Neural progenitor cell (in vitro differentiated cells): Measurements from ENCODE around the gene IGSF3. TPM values are rescaled to one million over a fixed set of nuclear protein-coding genes. Genes with fewer than 3 reads are reported as not detected.
"Not testable (repeated sequence)": the region's sequence is repeated elsewhere in the genome, so short reads cannot be mapped to it uniquely, and the experiment has no call there.

ENCODE experiments used
- DNase-seq: peaks from one replicate; pipeline ENCODE4 v3.0.0-alpha.2; 2016; ENCODE audit warnings: low spot score
- H2AFZ ChIP-seq: fragments of 200-600 bp; sonication (generic); replicated peaks from 2 replicates; pipeline ENCODE4 v1.6.1; 2016; ENCODE audit warnings: antibody characterized with exemption
- H3F3A ChIP-seq: fragments of 200-600 bp; sonication (generic); 2 replicates; pipeline ENCODE4 v1.6.1; 2016; ENCODE audit warnings: antibody characterized with exemption, low read depth
- H3K27ac ChIP-seq: fragments of 200-600 bp; sonication (generic); 2 replicates; pipeline ENCODE4 v1.5.1; 2016; ENCODE audit warnings: mild to moderate bottlenecking
- H3K27me3 ChIP-seq: fragments of 200-600 bp; sonication (generic); 2 replicates; pipeline ENCODE4 v1.6.1; 2016; ENCODE audit warnings: mild to moderate bottlenecking, moderate library complexity
- H3K36me3 ChIP-seq: fragments of 200-600 bp; sonication (generic); 2 replicates; pipeline ENCODE4 v1.5.1; 2016
- H3K4me1 ChIP-seq: fragments of 200-600 bp; sonication (generic); 2 replicates; pipeline ENCODE4 v1.6.1; 2016; ENCODE audit warnings: mixed run types
- H3K4me2 ChIP-seq: fragments of 200-600 bp; sonication (generic); 2 replicates; pipeline ENCODE4 v1.6.1; 2016
- H3K4me3 ChIP-seq: fragments of 200-600 bp; sonication (generic); 2 replicates; pipeline ENCODE4 v1.5.1; 2016
- H3K79me2 ChIP-seq: fragments of 200-600 bp; sonication (generic); 2 replicates; pipeline ENCODE4 v1.6.1; 2016; ENCODE audit warnings: low read depth
- H3K9ac ChIP-seq: fragments of 200-600 bp; sonication (generic); 2 replicates; pipeline ENCODE4 v1.6.1; 2016
- H3K9me3 ChIP-seq: fragments of 200-600 bp; sonication (generic); 2 replicates; pipeline ENCODE4 v1.5.1; 2016; ENCODE audit warnings: low read depth
- H4K20me1 ChIP-seq: fragments of 200-600 bp; sonication (generic); 2 replicates; pipeline ENCODE4 v1.6.1; 2016; ENCODE audit warnings: low read depth
- H3K27ac Mint-ChIP-seq: 3 replicates; pipeline ENCODE4 v1.8.0; 2021; ENCODE audit warnings: mixed read lengths
- H3K27me3 Mint-ChIP-seq: 2 replicates; pipeline ENCODE4 v1.8.0; 2022; ENCODE audit warnings: low read depth, mild to moderate bottlenecking, inconsistent platforms, moderate library complexity, mixed read lengths; ENCODE audit not compliant: insufficient read depth
- H3K36me3 Mint-ChIP-seq: 3 replicates; pipeline ENCODE4 v1.8.0; 2021; ENCODE audit warnings: mixed read lengths
- H3K4me1 Mint-ChIP-seq: 3 replicates; pipeline ENCODE4 v1.8.0; 2021; ENCODE audit warnings: mixed read lengths
- H3K4me3 Mint-ChIP-seq: 3 replicates; pipeline ENCODE4 v1.8.0; 2021; ENCODE audit warnings: mild to moderate bottlenecking, moderate library complexity, mixed read lengths
- H3K9me3 Mint-ChIP-seq: 3 replicates; pipeline ENCODE4 v1.8.0; 2020; ENCODE audit warnings: mixed read lengths
- EZH2 ChIP-seq: fragments of 200-600 bp; sonication (generic); IDR thresholded peaks from 2 replicates; pipeline ENCODE4 v1.6.1; 2017; ENCODE audit warnings: antibody characterized with exemption, mild to moderate bottlenecking, moderate library complexity
- EZH2phosphoT487 ChIP-seq: fragments of 200-600 bp; sonication (generic); IDR thresholded peaks from 2 replicates; pipeline ENCODE4 v1.6.1; 2017; ENCODE audit warnings: antibody characterized with exemption
- total RNA-seq: library from RNA; depleted of rRNA; stranded (reverse); fragments of >200 nt; gene quantifications from 2 replicates; pipeline ENCODE4 v1.2.3, GENCODE V29; 2015; ENCODE audit warnings: low replicate concordance
- TF ChIP-seq, protein P1 (sequence below): fragments of 200-600 bp; sonication (generic); IDR thresholded peaks from 2 replicates; pipeline ENCODE4 v1.5.1; 2017; ENCODE audit warnings: antibody characterized with exemption, mild to moderate bottlenecking

Gene IGSF3
- total RNA-seq, 1 donor from 2014 or later = 24.0 TPM

DNA sequence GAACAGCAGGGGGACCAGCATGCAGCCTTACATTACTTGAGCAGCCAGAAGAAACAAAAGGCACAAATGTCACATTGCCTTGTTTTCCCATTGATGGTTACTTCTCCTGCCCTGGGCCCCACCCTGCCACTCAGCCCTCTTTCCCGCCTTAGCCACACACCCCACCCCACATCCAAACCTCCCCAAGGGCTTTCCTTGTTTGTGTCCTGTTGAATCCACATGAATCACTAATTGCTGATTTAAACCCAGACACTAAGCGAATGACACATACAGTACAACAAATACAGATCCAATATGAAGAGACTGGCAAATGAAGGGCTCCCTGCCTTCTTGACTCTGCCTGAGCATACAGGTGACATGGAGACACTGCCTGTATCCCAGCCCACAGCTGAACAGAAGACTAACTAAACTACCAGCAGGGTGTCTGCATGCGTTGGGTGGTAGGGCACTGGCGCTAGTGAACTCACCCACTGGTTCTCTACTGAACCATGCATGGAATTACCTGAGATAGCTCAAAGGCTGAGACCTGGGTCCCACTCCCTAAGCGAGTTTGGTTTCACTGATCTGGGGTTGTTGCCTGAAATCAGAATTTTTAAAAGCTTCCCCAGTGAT, 3.1 kb downstream of the IGSF3 start:
- no peak overlapping the region for H3K4me3 Mint-ChIP-seq
- H3K9me3 Mint-ChIP-seq = no peaks in the 10 kb centered on the region
- H3K4me2 ChIP-seq = no peak overlapping the region
- TF ChIP-seq EZH2phosphoT487 = no peak
- TF ChIP-seq EZH2 = no peak
- TF ChIP-seq, protein P1, sequence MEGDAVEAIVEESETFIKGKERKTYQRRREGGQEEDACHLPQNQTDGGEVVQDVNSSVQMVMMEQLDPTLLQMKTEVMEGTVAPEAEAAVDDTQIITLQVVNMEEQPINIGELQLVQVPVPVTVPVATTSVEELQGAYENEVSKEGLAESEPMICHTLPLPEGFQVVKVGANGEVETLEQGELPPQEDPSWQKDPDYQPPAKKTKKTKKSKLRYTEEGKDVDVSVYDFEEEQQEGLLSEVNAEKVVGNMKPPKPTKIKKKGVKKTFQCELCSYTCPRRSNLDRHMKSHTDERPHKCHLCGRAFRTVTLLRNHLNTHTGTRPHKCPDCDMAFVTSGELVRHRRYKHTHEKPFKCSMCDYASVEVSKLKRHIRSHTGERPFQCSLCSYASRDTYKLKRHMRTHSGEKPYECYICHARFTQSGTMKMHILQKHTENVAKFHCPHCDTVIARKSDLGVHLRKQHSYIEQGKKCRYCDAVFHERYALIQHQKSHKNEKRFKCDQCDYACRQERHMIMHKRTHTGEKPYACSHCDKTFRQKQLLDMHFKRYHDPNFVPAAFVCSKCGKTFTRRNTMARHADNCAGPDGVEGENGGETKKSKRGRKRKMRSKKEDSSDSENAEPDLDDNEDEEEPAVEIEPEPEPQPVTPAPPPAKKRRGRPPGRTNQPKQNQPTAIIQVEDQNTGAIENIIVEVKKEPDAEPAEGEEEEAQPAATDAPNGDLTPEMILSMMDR = no peak
- H3K9me3 ChIP-seq = no peaks in the 10 kb centered on the region
- H3K36me3 ChIP-seq = no peaks in the 10 kb centered on the region
- peaks cover 14% of the 10 kb centered on the region for H3K27me3 Mint-ChIP-seq
- H3K27ac Mint-ChIP-seq = no peak overlapping the region
- peaks cover 13% of the 10 kb centered on the region for H3K27me3 ChIP-seq
- H3K4me1 ChIP-seq = peaks cover 37% of the 10 kb centered on the region
- H3K27ac ChIP-seq = no peak overlapping the region
- peaks cover 38% of the 10 kb centered on the region for H3K79me2 ChIP-seq
- H3K9ac ChIP-seq = no peak overlapping the region
- H2AFZ ChIP-seq = no peak overlapping the region
- H3K4me1 Mint-ChIP-seq = peaks cover 17% of the 10 kb centered on the region
- no peak overlapping the region for H3K4me3 ChIP-seq
- H3K36me3 Mint-ChIP-seq = peaks cover 9% of the 10 kb centered on the region
- peaks cover 19% of the 10 kb centered on the region for H4K20me1 ChIP-seq
- H3F3A ChIP-seq = peaks cover 10% of the 10 kb centered on the region
- DNase-seq = no peak

DNA sequence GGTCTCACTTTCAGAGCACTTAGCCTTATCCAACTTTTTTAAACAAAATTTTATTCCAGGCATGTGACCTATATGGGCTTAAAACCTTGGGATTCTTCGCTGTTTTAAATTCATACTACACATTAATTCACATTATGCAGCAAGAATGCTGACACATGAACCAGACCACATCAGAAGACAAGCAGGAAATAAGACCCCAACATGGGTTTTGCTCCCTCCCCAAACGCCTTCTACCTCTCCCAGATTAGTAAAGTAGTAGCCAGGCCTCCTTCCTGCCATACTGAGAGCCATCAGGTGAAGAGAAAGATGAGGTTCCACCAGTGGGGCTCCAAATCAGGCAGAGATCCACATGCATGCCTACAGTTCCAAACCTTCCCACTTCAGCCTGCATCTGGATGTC, 3.7 kb downstream of the IGSF3 start:
- Mint-ChIP-seq H3K4me1 (peaks cover 17% of the 10 kb centered on the region), H3K9me3 (no peaks in the 10 kb centered on the region), H3K36me3 (peaks cover 9% of the 10 kb centered on the region), H3K27ac (no peak overlapping the region), H3K27me3 (peaks cover 12% of the 10 kb centered on the region), H3K4me3 (no peak overlapping the region)
- Histone ChIP-seq H3K9ac (no peak overlapping the region), H3K4me2 (no peak overlapping the region), H4K20me1 (peaks cover 19% of the 10 kb centered on the region), H2AFZ (no peak overlapping the region), H3K4me1 (peaks cover 37% of the 10 kb centered on the region), H3K9me3 (no peaks in the 10 kb centered on the region), H3K27me3 (peaks cover 13% of the 10 kb centered on the region), H3K27ac (no peak overlapping the region), H3F3A (peaks cover 10% of the 10 kb centered on the region), H3K36me3 (no peaks in the 10 kb centered on the region), H3K4me3 (no peak overlapping the region), H3K79me2 (peaks cover 38% of the 10 kb centered on the region)
- TF ChIP-seq EZH2 (no peak), EZH2phosphoT487 (no peak)
- TF ChIP-seq, protein P1 = no peak
- no peak for DNase-seq

DNA sequence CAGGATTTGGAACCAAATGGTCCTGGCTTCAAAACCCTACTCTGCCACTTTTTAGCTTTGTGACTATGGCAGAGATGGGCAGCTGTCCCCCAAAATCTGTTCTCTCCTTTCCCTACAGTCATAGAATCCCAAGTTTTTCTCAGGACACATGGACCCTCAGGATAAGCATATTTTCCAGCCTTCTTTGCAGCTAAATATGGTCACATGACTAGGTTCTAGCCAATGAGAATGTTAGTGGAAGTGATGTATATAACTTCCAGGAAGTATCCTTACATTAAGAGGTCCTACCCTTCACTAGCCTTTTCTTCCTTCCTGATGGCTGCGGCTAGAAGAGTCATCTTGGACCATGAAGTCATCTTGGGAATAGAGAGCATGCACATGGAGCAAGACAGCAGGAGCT, 5.9 kb downstream of the IGSF3 start:
- H3K79me2 ChIP-seq = peaks cover 37% of the 10 kb centered on the region
- H3K9me3 ChIP-seq = no peaks in the 10 kb centered on the region
- H3K27ac ChIP-seq = no peak overlapping the region
- Mint-ChIP-seq H3K9me3 (no peaks in the 10 kb centered on the region), H3K27me3 (peaks cover 11% of the 10 kb centered on the region), H3K4me1 (peaks cover 14% of the 10 kb centered on the region), H3K4me3 (no peak overlapping the region), H3K27ac (no peak overlapping the region), H3K36me3 (peaks cover 9% of the 10 kb centered on the region)
- no peak overlapping the region for H3K4me3 ChIP-seq
- H3K4me2 ChIP-seq = no peak overlapping the region
- no peaks in the 10 kb centered on the region for H3F3A ChIP-seq
- H3K9ac ChIP-seq = no peak overlapping the region
- peaks cover 9% of the 10 kb centered on the region for H3K27me3 ChIP-seq
- H2AFZ ChIP-seq = no peak overlapping the region
- TF ChIP-seq, protein P1 = no peak
- TF ChIP-seq EZH2phosphoT487 = no peak
- TF ChIP-seq EZH2 = no peak
- DNase-seq = no peak
- H4K20me1 ChIP-seq = peaks cover 19% of the 10 kb centered on the region
- no peaks in the 10 kb centered on the region for H3K36me3 ChIP-seq
- peaks cover 33% of the 10 kb centered on the region for H3K4me1 ChIP-seq

DNA sequence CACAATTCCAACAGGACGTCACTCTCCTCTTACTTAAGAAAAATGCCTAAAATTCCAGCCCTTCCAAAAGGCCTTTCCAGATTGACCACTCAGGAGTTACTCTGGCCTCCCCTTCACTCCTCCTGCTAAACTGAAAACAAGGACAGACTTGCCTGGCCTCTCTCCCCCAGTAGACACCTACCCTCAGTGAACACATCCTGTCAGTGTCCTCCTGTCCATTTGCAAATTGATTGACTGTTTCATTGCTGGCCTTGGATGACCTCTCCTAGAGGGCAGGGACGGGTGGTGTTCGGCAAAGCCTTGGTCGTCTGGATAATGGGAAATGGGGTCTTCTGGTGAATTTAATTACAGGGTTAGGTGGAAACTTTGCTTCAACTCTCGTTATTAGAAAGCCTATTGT, 8.9 kb downstream of the IGSF3 start:
- H3K9me3 Mint-ChIP-seq, H3K9ac ChIP-seq, H4K20me1 ChIP-seq, H3K36me3 ChIP-seq, H3K27me3 Mint-ChIP-seq, H2AFZ ChIP-seq, H3K9me3 ChIP-seq, H3K4me3 Mint-ChIP-seq, H3K4me2 ChIP-seq, DNase-seq, H3K27ac Mint-ChIP-seq, H3K36me3 Mint-ChIP-seq, H3K27me3 ChIP-seq, H3F3A ChIP-seq, H3K4me1 Mint-ChIP-seq, H3K4me1 ChIP-seq, H3K27ac ChIP-seq, H3K4me3 ChIP-seq: not testable (repeated sequence)
- H3K79me2 ChIP-seq = peaks cover 24% of the 10 kb centered on the region

DNA sequence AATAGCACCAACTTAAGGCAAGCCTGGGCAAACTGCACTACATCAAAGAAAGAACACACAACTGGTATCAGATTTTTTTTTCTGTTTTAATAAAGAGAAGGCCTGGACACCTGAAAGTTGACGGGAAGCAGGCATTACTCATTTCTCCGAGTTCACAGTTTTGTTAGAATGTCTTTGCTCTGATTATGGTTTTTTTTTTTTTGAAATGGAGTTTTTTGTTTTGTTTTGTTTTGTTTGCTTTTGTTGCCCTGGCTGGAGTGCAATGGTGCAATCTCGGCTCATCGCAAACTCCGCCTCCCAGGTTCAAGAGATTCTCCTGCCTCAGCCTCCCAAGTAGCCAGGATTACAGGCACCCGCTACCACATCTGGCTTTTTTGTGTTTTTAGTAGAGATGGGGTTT, 9.7 kb downstream of the IGSF3 start:
- DNase-seq, H3K27me3 Mint-ChIP-seq, H3K27ac ChIP-seq, H3K9me3 Mint-ChIP-seq, H4K20me1 ChIP-seq, H3K4me1 Mint-ChIP-seq, H3K36me3 ChIP-seq, H3K9ac ChIP-seq, H3K27me3 ChIP-seq, H2AFZ ChIP-seq, H3K9me3 ChIP-seq, H3F3A ChIP-seq, H3K27ac Mint-ChIP-seq, H3K4me2 ChIP-seq, H3K4me3 Mint-ChIP-seq, H3K4me1 ChIP-seq, H3K36me3 Mint-ChIP-seq, H3K4me3 ChIP-seq: not testable (repeated sequence)
- H3K79me2 ChIP-seq = peaks cover 19% of the 10 kb centered on the region
